22Rv1 (cell line): ENCODE data around the gene CLSTN2.

ENCODE experiments used
- ZFX ChIP-seq: fragments of 450-650 bp; IDR thresholded peaks from 2 replicates; pipeline ENCODE4 v1.6.1; 2017; ENCODE audit warnings: antibody characterized with exemption, borderline replicate concordance
- TF ChIP-seq, protein P1 (sequence below): fragments of 450-650 bp; IDR thresholded peaks from 2 replicates; pipeline ENCODE4 v1.5.1; 2017; ENCODE audit warnings: mild to moderate bottlenecking

GRCh38 chr3:140360332-140360731, 425.3 kb downstream of the CLSTN2 start:
- TF ChIP-seq, protein P1, sequence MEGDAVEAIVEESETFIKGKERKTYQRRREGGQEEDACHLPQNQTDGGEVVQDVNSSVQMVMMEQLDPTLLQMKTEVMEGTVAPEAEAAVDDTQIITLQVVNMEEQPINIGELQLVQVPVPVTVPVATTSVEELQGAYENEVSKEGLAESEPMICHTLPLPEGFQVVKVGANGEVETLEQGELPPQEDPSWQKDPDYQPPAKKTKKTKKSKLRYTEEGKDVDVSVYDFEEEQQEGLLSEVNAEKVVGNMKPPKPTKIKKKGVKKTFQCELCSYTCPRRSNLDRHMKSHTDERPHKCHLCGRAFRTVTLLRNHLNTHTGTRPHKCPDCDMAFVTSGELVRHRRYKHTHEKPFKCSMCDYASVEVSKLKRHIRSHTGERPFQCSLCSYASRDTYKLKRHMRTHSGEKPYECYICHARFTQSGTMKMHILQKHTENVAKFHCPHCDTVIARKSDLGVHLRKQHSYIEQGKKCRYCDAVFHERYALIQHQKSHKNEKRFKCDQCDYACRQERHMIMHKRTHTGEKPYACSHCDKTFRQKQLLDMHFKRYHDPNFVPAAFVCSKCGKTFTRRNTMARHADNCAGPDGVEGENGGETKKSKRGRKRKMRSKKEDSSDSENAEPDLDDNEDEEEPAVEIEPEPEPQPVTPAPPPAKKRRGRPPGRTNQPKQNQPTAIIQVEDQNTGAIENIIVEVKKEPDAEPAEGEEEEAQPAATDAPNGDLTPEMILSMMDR = no peak
- no peak for TF ChIP-seq ZFX
